Astrocyte of the cerebellum (primary cell): ENCODE results near the gene DDX49.

Experiments
- DNase-seq: peaks from one replicate; pipeline ENCODE4 v3.0.0-alpha.2; 2011; ENCODE audit warnings: low read depth
- H3K4me3 ChIP-seq: 2 replicates; pipeline ENCODE4 v1.5.1; 2011; ENCODE audit warnings: mild to moderate bottlenecking, low read depth, low read length, moderate library complexity
- CTCF ChIP-seq: IDR thresholded peaks from 2 replicates; pipeline ENCODE4 v1.5.1; 2012; ENCODE audit warnings: low read length, low read depth, moderate library complexity, mild to moderate bottlenecking; ENCODE audit errors: missing control alignments
- in situ Hi-C: cut with HindIII; loops from 2 replicates; pipeline ENCODE4 v1.10.0; 2017; ENCODE audit warnings: low sequenced_read_pairs

DDX49 gene

DNA sequence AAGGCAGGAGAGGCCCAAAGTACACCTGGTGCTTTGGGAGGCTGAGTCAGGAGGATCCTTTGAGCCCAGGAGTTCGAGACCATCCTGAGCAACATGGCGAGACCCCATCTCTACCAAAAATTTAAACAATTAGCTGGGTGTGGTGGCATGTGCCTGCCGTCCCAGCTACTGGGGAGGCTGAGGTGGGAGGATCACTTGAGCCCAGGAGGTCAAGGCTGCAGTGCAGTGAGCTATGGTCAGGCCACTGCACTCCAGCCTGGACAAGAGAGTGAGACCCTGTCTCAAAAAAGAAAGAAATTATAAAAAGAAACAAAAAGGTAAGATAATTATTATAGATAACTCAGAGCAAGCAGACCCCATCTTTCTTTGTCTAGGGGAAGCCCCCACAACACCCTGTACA, 19.6 kb downstream of the DDX49 start:
- no peak for TF ChIP-seq CTCF
- peak overlapping the region; percentile 86 for H3K4me3 ChIP-seq
- in situ Hi-C loops: no loop called here
- no peak for DNase-seq

GRCh38 chr19:18939922-18940768, 20.6 kb downstream of the DDX49 start:
- TF ChIP-seq CTCF: no peak
- H3K4me3 ChIP-seq: peak overlapping the region; percentile 86
- DNase-seq: no peak
- in situ Hi-C loops: no loop called here

DNA sequence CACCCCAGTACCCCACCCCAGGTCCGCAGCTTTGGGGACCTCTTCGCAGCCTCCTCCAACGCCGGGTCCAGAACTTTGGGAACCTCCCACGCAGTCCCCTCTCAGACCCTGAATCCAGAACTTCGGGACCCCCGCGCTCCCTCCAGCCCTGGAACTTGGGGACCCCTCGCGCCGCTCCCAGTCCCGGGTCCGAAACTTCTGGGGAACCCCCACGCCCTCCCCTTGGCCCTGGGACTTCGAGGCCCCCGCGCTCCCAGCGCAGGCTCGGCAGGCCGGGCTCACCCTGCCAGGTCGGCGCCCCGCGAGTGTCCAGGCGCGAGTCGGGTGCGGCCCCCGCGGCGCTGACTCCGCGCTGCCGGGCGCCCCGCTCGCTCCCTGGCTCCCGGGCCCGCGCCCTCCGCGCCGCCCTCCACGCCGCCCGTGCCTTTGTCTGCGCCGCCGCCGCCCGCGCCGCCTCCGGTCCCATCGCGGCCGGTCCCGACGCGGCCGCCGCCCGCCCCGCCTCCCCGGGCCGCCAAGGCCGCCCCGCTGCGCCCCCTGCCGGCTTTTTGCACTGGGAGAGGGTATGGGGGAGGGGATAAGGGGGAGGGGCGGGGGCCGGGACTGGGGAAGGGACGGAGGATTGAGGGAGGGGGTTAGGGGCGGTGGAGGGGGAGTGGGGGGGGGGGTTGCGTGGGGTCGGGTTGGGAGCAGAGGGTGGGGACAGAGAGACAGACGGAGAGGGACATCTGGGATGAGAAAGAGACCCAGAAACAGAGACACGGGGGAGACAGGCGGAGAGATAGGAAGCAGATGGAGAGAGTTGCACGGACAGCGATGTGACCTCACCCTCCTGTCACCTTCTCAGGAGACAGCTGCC, 21.5 kb downstream of the DDX49 start, which contains the start of gene HOMER3:
Gene HOMER3, minus strand, starts transcription at position 449 of the 859 bp plus-strand sequence. CDS start 2,235 bp downstream, outside the sequence.
- in situ Hi-C loops: no loop called here
- DNase-seq: no peak
- H3K4me3 ChIP-seq: peak within 1 kb of the TSS; percentile 86
- no peak for TF ChIP-seq CTCF

- no peak for TF ChIP-seq CTCF
- peak overlapping the region; percentile 19 for H3K4me3 ChIP-seq
- DNase-seq: no peak
- in situ Hi-C loops: no loop called here
Measured at GRCh38 chr19:18941628-18942354, 22.3 kb downstream of the DDX49 start.

DNA sequence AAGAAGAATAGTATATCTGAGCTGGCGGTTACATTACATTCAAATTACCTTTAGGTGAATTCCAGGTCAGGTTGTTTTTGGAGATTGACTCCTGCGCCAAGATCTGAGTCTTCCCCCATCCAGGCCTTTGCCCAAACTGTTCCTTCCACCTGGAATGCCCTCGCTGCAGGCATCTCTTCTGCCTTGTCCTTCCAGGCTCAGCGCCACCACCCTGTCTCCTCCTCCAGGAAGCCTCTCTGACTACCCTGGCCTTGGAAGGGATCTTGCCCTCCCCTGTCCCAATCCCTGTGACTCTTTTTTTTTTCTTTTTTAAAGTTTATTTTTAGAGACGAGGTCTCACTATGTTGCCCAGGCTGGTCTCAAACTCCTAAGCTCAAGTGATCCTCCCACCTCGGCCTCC, 23.2 kb downstream of the DDX49 start:
- in situ Hi-C loops: no loop called here
- no peak for DNase-seq
- H3K4me3 ChIP-seq: no peak overlapping the region
- no peak for TF ChIP-seq CTCF

DNA sequence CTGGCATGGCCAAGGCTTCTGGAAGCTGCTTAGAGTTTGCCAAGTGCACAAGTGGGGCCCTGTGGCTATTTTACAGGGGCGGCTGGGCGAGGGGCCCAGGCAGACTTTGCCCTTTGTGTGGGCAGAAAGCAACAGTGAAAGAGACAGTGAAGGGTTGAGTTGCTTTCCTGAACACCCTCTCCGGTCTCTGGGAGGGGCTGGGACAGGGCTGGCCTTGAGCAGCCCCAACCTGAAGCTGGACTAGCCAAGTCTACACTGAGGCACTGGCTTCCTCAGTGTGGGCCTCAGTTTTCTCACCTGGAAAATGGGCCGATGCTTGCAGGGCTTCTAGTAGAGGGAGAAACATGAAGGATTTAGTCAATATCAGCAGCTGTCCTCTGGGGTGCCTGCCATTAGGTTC, 23.9 kb downstream of the DDX49 start:
- DNase-seq: no peak
- no peak for TF ChIP-seq CTCF
- in situ Hi-C loops: no loop called here
- H3K4me3 ChIP-seq: no peak overlapping the region
